Mammary epithelial cell (primary cell): Measurements from ENCODE around the gene COL4A1.

ENCODE experiments used
- EZH2 ChIP-seq: IDR thresholded peaks from 2 replicates; pipeline ENCODE4 v1.6.1; 2012; ENCODE audit warnings: low read length, inconsistent platforms, borderline replicate concordance
- TF ChIP-seq, protein P1 (sequence below), 2 donors: IDR thresholded peaks in 1 of 2; conservative IDR thresholded peaks in 1 of 2; 2 replicates each; pipeline ENCODE4 v1.5.1; 2011 to 2012; ENCODE audit warnings: inconsistent platforms in 2 of 2, low read length in 2 of 2, mild to moderate bottlenecking in 2 of 2, control low read depth in 1 of 2, low read depth in 1 of 2; ENCODE audit not compliant: insufficient read depth in 1 of 2; ENCODE audit errors: extremely low read depth in 1 of 2

DNA sequence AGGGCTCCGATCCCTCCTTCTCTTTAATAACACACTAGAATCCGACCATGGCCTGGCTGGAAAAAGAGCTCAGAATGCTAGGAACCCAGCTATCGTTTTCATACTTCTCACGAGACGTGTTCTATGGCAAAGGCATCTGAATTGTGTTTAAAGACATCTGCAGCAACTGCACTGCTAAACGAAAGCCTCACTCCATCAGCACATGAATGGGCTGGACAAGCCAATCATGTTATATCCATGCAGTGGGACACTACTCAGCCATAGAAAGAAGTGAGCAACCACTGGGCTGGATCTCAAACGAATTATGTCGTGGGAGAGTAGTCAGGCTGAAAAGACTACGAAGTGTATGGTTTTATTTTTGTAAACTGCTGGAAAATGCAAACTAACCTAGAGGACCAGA is 136.1 kb downstream of the COL4A1 start:
- TF ChIP-seq, protein P1, sequence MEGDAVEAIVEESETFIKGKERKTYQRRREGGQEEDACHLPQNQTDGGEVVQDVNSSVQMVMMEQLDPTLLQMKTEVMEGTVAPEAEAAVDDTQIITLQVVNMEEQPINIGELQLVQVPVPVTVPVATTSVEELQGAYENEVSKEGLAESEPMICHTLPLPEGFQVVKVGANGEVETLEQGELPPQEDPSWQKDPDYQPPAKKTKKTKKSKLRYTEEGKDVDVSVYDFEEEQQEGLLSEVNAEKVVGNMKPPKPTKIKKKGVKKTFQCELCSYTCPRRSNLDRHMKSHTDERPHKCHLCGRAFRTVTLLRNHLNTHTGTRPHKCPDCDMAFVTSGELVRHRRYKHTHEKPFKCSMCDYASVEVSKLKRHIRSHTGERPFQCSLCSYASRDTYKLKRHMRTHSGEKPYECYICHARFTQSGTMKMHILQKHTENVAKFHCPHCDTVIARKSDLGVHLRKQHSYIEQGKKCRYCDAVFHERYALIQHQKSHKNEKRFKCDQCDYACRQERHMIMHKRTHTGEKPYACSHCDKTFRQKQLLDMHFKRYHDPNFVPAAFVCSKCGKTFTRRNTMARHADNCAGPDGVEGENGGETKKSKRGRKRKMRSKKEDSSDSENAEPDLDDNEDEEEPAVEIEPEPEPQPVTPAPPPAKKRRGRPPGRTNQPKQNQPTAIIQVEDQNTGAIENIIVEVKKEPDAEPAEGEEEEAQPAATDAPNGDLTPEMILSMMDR (conservative IDR thresholded peaks at IDR 0.05 in 1 of 2, IDR thresholded peaks at IDR 0.05 in 1 of 2; ENCODE audit: extremely low read depth in 1 of 2, insufficient read depth in 1 of 2, low read depth in 1 of 2, low read length in 2 of 2), result no peak
- no peak for TF ChIP-seq EZH2
